Left colon (tissue), 2 donors: ENCODE results near the gene RBP5. TPM values are rescaled to one million over a fixed set of nuclear protein-coding genes. Genes with fewer than 3 reads are reported as not detected.

Experiments
- ATAC-seq: fragments of 200-7000 bp; cut with Tn5 transposase; one replicate; pipeline ENCODE4 v1.9.1; 2020; ENCODE audit warnings: mild to moderate bottlenecking, moderate library complexity
- DNase-seq, 2 donors: peaks; one replicate each; pipeline ENCODE4 v3.0.0-alpha.2; 2020
- intact Hi-C, 2 donors: fragments of 100-400 bp; cut with DNase I in 1 of 2; cut with micrococcal nuclease in 1 of 2; formaldehyde crosslinking; loops; one replicate each; pipeline versions ENCODE4 v1.11.2 to v1.14.0; 2022; cut with DNase I, micrococcal nuclease
- long read RNA-seq: library from polyadenylated mRNA; unstranded; transcript quantifications from one replicate; pipeline ENCODE4 v2.0.0, GENCODE V29; 2021
- total RNA-seq, 2 donors: library from RNA; stranded (reverse); fragmentation: NEBNext Ultra II Directional; extraction: Animal tissue kit (Norgen Biotek cat#: 25700); gene quantifications; one replicate each; pipeline ENCODE4 v1.2.1, GENCODE V29; 2021
- donor health status: DM: no; HTN: no; CAD: no.
- donor health status: DM: yes; HTN: yes; CAD: no.

Gene RBP5
- 1 to 10 TPM; 2.0 to 2.8 TPM for total RNA-seq
- long read RNA-seq, partial matches to known transcripts: 0 of 1 reads
- long read RNA-seq, other reads (novel, unspliced or antisense): 0 of 1 reads

GRCh38 chr12:7128681-7129286 is at the start of gene RBP5:
TSS of gene RBP5 (minus strand) at chr12:7128889. CDS start at chr12:7128775, 114 bp downstream.
- no peak for ATAC-seq
- intact Hi-C loops: no loop called here
- DNase-seq: no peak

DNA sequence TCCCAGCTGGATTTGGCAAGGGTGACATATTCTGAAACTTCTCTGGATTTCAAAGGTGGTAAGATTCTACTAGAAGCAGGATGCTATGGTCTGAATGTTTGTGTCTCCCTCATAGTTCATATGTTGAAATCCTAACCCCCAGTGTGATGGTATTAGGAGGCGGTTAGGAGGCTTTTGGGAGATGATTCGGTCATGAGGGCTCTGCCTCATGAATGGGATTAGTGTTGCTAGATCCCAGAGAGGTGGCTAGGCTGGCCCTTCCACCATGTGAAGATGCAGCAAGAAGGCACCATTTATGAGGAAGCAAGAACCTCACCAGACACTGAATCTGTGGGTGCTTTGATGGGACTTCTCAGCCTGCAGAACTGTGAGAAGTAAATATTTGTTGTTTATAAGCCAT is 49.8 kb upstream of the RBP5 start:
- intact Hi-C loops: no loop called here
- DNase-seq (no peak), ATAC-seq (no peak)

DNA sequence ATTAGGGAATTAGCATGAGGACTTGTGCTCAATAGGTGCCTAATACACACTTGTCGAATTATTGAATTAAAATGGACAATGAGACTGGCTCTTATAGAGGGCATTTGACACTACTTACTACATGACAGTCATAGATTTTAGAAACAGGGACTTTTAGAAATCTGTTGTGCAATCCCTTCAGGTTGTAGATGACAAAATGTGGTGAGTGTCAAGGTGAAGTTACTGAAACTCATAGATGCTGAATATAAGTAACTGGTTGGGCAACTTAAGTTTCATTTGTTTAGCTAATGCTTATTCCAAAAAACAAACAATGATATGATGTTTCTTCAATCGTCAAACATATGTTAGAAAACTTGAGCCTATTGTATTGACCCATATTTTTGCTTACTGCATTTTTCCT is 47.9 kb upstream of the RBP5 start:
- DNase-seq (no peak), ATAC-seq (no peak)
- intact Hi-C loops: no loop called here

- intact Hi-C loops: no loop called here
- peak; percentile 75 for ATAC-seq
- no peak for DNase-seq
These were observed 46.8 kb upstream of the RBP5 start for GRCh38 chr12:7175493-7175892.

GRCh38 chr12:7171854-7172253 is 43.2 kb upstream of the RBP5 start:
- DNase-seq: no peak
- no peak for ATAC-seq
- intact Hi-C loops: no loop called here

DNA sequence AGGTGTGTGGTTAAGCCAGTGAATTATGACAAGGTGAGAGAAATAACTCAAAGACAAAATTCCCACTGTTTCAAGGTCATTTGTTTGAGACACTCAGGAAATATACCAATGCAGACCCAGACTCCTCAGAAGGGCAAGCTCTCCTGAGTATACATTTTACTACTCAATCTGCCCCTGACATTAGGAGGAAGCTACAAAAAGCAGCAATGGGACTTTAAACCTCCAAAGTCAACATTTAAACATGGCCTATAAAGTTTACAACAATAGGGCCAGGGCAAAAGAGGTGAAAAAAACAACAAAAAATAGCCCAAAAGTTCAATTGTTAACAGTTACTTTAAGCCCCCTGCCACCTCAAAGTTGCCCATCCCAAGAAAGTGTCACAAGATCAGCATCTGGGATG is 41.3 kb upstream of the RBP5 start:
- DNase-seq (no peak), ATAC-seq (peak; percentile 59)
- intact Hi-C loops: no loop called here

DNA sequence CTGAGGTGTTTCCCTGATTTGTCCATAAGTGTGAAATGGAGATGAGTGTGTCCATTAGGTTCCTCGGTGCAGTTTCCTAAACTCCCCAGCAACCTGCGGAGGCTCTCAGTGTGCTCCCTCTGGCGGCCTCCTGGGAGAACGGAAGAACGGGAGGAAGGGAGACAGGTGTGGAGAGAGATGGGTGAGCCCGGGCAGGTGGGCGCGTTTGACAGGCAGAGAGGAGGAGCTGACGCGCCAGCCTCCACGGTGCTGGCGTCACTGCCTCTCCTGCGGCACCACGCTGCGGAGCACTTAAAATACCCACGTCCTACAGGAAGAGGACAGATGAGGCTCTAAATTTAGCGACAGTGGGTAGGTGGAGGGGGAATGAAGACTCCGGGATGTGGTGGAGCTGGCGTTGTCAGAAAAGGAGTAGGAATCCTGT is 34.0 kb upstream of the RBP5 start:
- intact Hi-C loops: no loop called here
- peak; percentile 82 for ATAC-seq
- peak in 1 of 2 donors; percentile 42 for DNase-seq

DNA sequence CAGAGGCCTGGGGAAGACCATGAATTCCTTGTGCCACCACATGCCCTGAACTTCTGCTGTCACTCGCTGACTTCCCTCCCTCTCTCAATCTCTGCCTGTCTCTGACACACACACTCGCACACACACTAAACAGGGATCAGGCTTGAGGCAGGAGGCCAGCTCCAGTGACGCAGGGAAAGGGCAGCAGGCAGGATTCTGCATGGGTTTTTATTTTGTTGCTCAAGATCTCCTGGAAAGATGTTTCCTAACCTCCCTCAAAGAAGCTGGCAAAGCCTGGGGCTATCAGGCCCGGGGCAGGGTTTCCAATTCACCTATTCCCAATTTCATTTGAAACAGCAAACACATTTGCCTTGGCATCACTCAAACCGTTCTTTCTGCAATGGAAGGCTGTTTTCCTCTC is 33.1 kb upstream of the RBP5 start:
- ATAC-seq (no peak), DNase-seq (no peak)
- intact Hi-C loops: no loop called here

GRCh38 chr12:7161327-7161726 is 32.6 kb upstream of the RBP5 start:
- ATAC-seq (no peak), DNase-seq (no peak)
- intact Hi-C loops: no loop called here

- DNase-seq: no peak
- ATAC-seq: no peak
- intact Hi-C loops: no loop called here
These were observed 31.5 kb upstream of the RBP5 start for GRCh38 chr12:7160183-7160582.

- intact Hi-C loops: no loop called here
These were observed 30.3 kb upstream of the RBP5 start for GRCh38 chr12:7158781-7159609.

GRCh38 chr12:7157391-7157790 is 28.7 kb upstream of the RBP5 start:
- ATAC-seq (no peak), DNase-seq (no peak)
- intact Hi-C loops: no loop called here

More at GRCh38 chr12:7158781-7159609, 30.3 kb upstream of the RBP5 start:
- ATAC-seq (no peak), DNase-seq (no peak)

GRCh38 chr12:7156259-7157197 is 27.8 kb upstream of the RBP5 start:
- ATAC-seq: no peak
- no peak for DNase-seq
- intact Hi-C loops: no loop called here

- no peak for DNase-seq
- no peak for ATAC-seq
- intact Hi-C loops: no loop called here
These were observed 26.9 kb upstream of the RBP5 start for GRCh38 chr12:7155471-7156034.

- intact Hi-C loops: no loop called here
- DNase-seq (no peak), ATAC-seq (no peak)
These were observed 26.3 kb upstream of the RBP5 start for GRCh38 chr12:7154901-7155470.

DNA sequence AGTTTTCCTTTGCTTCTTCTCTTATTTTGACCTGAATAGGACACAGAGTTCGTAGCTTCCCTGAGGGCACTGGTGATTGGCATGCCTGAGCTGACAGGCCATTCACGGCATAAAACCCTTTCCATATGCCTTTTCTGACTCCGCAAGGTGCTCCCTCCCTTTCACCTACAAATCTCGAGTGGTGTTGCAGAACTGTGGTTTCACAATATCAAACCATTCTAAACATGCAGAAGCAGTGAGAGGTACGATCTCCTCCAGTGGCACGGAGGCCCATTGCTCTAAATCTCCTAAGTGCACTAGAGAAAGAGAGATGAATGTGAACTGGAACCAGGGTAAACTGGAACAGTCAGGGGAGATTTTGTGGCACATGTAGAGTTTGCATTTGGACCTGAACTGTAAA is 25.4 kb upstream of the RBP5 start:
- ATAC-seq (no peak), DNase-seq (no peak)
- intact Hi-C loops: no loop called here

DNA sequence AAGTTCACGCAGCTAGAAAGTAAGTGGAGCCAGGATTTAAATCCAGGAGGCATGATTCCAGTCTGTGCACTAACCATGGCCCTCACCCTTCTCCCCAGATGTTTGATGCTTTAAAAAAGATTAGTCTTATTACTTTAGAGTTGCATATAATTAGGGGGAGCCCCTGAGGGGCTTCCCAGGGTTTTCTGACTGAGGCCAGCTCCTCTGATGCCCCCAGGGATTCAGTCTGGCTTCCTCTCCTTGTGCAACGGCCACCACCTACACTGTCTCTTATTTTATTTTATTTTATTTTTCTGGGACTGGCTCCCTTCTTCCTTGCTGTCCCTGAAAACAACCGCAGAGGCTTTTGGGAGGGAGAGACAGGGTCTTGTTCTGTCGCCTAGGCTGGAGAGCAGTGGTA is 24.1 kb upstream of the RBP5 start:
- DNase-seq: no peak
- no peak for ATAC-seq
- intact Hi-C loops: no loop called here

DNA sequence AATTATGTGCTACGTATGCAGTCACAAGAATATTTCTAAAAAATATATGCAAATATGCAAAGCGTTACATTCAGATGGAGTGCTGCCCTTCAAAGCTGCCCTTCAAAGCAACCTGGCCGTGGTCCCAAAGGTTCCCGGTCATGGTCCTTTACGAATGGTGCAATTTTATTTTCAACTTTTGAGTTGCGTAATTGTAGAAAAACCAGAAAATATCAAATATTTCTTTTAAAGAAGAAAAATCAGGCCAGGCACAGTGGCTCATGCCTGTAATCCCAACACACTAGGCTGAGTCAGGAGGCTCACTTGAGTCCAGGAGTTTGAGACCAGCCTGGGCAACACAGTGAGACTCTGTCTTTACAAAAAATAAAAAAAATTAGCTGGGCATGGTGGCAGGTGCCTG is 22.8 kb upstream of the RBP5 start:
- intact Hi-C loops: no loop called here
- DNase-seq: no peak
- no peak for ATAC-seq

DNA sequence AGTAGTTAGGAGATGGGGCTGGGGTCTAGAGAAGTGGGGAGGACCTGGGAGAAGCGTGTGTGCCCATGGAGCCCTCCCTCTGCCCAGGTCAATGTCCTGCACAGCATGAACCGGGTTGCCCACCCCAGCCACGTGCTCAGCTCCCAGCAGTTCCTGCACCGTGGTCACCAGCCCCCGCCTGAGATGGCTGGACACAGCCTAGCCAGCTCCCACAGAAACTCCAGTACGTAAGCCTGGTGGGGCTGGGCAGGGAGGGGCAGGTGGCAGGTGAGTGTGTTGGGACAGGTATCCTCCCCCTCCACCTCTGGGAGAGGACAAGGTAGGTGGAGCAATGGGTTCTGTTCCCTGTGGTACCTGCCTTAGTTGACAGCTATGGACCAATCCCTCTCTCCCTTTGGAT is 22.2 kb upstream of the RBP5 start:
- intact Hi-C loops: no loop called here
- no peak for DNase-seq
- ATAC-seq: no peak
